ENCODE data around the gene INO80E. TPM values are rescaled to one million over a fixed set of nuclear protein-coding genes. Genes with fewer than 3 reads are reported as not detected.

INO80E gene
- total RNA-seq, 4 donors from 2014 or later: 8.5 to 45.0 (median 24.3) TPM

DNA sequence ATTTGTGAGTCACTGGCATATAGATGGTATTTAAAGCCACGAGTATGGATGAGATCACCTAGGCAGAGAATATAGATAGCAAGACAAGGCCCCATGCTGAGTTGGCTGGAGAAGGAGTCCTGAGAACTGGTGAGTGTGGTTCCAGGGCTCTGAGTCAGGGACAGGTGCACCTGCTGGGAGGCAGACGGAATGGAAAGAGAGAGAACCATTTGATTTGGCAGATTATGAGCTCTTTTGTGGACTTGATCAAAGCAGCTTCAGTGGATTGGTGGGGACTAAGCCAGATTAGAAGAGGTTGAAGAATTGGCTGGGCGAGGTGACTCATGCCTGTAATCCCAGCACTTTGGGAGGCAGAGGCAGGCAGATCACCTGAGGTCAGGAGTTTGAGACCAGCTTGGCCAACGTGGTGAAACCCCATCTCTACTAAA lies 22.7 kb downstream of the INO80E start:
- TF ChIP-seq, protein P1, sequence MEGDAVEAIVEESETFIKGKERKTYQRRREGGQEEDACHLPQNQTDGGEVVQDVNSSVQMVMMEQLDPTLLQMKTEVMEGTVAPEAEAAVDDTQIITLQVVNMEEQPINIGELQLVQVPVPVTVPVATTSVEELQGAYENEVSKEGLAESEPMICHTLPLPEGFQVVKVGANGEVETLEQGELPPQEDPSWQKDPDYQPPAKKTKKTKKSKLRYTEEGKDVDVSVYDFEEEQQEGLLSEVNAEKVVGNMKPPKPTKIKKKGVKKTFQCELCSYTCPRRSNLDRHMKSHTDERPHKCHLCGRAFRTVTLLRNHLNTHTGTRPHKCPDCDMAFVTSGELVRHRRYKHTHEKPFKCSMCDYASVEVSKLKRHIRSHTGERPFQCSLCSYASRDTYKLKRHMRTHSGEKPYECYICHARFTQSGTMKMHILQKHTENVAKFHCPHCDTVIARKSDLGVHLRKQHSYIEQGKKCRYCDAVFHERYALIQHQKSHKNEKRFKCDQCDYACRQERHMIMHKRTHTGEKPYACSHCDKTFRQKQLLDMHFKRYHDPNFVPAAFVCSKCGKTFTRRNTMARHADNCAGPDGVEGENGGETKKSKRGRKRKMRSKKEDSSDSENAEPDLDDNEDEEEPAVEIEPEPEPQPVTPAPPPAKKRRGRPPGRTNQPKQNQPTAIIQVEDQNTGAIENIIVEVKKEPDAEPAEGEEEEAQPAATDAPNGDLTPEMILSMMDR (IDR thresholded peaks at IDR 0.05; ENCODE audit: low read depth): no peak

DNA sequence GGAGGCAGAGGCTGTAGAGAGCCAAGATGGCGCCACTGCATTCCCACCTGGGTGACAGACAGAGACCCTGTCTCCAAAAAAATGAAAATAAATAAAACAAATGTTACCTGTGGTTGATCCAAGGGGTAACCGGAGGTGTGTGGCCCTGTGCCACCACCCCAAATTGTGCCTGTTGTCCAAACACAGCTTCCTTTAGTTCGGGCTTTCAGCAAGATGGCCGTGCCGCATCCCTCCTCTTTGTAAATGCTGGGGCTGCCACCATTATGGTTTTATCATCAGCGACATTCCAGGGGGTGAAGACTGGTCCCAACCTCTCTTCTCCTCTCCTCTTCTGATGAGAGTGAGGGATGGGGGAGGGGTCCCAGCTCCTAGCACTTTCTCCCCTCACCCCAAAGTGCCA lies 26.8 kb downstream of the INO80E start, which contains the start of gene C16orf92:
Gene C16orf92, plus strand, starts transcription at position 312 of the 400 bp plus-strand sequence. CDS start 143 bp downstream, outside the sequence.
- TF ChIP-seq, protein P1 (IDR thresholded peaks at IDR 0.05; ENCODE audit: low read depth): no peak

DNA sequence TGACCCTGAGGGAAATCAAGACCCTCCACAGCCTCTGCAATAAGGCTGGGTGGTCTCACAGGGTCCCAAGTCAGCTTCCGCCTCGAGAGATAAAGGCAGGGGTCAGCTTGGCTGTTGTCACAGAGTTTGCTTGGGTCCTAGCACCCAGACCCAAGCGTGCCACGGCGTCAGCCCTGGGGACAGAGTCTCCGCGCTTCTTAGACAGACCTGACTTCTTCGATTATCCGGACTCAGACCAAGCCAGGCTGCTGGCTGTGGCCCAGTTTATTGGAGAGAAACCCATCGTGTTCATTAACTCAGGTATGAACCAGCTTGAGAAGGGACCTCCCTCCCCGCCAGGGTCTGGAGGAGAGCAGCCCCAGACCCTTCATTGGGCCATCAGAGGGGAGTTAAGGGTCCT lies 27.5 kb downstream of the INO80E start:
- TF ChIP-seq, protein P1 (IDR thresholded peaks at IDR 0.05; ENCODE audit: low read depth): no peak

DNA sequence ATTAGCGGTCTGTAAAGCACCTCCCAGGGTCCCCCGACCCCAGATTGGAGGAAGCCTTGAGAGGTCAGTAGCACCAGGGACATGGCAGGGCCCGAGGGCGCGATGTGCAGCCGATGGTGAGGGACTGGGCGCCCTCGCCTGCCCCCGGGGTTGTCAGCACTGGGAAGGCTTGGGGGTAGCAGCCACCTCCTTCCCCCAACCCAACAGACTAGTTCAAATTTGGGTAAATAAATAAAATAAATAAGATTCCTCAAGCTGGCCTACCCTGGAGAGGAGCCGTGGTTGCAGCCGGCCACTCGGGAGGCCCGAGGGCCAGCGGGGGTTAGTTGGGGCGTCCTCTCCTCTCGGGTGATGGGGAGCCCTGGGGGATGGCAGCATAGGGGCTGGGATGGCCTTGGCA lies 28.4 kb downstream of the INO80E start:
- TF ChIP-seq, protein P1 (IDR thresholded peaks at IDR 0.05; ENCODE audit: low read depth): no peak

DNA sequence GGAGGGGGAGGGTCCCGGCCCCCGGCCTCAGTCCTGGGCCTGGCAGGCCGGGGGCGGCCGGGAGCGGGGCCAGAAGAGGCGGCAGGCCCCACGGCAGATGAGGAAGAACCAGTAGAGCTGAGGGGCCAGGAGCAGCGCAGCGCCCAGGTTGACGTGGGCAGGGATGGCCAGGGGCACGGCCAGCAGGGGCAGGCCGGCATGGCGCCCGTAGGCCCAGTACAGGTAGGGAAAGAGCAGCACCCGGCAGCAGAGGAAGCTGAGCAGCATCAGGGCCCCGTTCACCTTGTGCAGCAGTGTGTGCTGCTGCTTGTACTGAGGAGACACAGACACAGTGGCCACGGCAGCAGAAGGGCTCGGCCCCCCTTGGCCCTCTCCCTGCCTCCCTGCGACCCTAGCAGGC lies 29.1 kb downstream of the INO80E start:
- TF ChIP-seq, protein P1 (IDR thresholded peaks at IDR 0.05; ENCODE audit: low read depth): no peak

DNA sequence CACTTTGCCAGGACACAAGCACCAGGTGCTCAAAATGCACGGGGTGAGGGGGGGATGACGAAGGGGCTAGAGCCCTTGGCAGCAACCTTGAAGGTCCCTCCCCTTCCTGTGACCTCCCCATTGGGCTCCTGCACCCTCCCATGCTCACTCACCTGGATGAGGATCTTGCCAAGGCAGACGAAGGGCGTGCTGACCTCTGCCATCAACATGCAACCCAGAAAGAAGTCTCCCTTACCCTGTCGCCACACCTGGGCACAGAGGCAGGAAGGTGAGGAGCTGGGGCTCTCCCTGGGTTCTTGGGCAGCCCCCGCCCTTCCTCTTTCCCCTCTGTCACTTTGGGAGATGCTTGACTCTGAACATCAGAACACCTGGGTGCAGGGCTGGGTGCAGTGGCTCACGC lies 29.5 kb downstream of the INO80E start:
- TF ChIP-seq, protein P1 (IDR thresholded peaks at IDR 0.05; ENCODE audit: low read depth): no peak

DNA sequence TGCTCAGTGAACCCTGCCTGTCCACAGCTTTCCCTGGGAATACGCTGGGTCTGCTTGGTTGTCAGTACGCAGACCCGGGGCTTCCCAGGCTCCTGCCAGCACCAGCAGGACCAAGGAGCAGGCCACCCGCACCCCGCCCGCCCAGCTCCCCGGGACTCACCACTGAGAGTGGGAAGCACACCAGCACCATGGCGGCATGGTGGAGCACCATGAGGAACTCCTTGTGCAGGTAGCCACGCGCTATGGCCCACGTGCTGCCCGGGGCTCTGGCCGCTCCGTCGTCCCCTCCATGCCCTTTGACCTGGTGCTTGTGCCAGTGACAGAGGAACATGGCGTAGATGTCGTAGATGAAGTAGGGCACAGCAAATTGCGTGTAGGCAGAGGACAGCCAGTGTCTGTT lies 30.4 kb downstream of the INO80E start:
- TF ChIP-seq, protein P1 (IDR thresholded peaks at IDR 0.05; ENCODE audit: low read depth): no peak

Measured in subcutaneous adipose tissue (tissue), 4 donors.